ENCODE measurements around the gene DUS2.

GRCh38 chr16:68070249-68070730 lies 47.2 kb downstream of the DUS2 start:
- no peak for TF ChIP-seq CTCF (IDR thresholded peaks at IDR 0.05; ENCODE audit: low read depth, low read length, missing input control)
- no peak for TF ChIP-seq REST (IDR thresholded peaks at IDR 0.05)
- no peak for TF ChIP-seq TAF1 (conservative IDR thresholded peaks at IDR 0.05)
